Keratinocyte (primary cell): Measurements from ENCODE around the gene TSPAN8.

ENCODE experiments used
- CTCF ChIP-seq, 3 experiments: IDR thresholded peaks in 1 of 3; conservative IDR thresholded peaks in 1 of 3; optimal IDR thresholded peaks in 1 of 3; 2 replicates in 2 of 3; 3 replicates in 1 of 3; pipeline versions ENCODE3 to v1.5.1; 2011; ENCODE audit warnings: low read length in 3 of 3, mild to moderate bottlenecking in 3 of 3, moderate library complexity in 2 of 3, control low read depth in 1 of 3, inconsistent platforms in 1 of 3; ENCODE audit not compliant: insufficient read depth in 2 of 3; ENCODE audit errors: extremely low read depth in 1 of 3
- EZH2 ChIP-seq: IDR thresholded peaks from one replicate; pipeline ENCODE4 v1.6.1; 2012; ENCODE audit warnings: inconsistent platforms, mild to moderate bottlenecking, low read length, moderate library complexity

- TF ChIP-seq CTCF (optimal IDR thresholded peaks at IDR 0.05 in 1 of 3, IDR thresholded peaks at IDR 0.05 in 1 of 3, conservative IDR thresholded peaks at IDR 0.05 in 1 of 3; ENCODE audit: extremely low read depth in 1 of 3, insufficient read depth in 2 of 3, low read length in 3 of 3) (no peak), EZH2 (no peak)
These were observed 19.8 kb downstream of the TSPAN8 start for GRCh38 chr12:71138011-71138410.
